Thoracic aorta (tissue), 2 donors: ENCODE measurements around the gene SLC35E1. TPM values are rescaled to one million over a fixed set of nuclear protein-coding genes. Genes with fewer than 3 reads are reported as not detected.
A peak's percentile ranks its signal among the peaks of the same experiment; 100 is the strongest.

Source experiments
- ATAC-seq: fragments of 150-250 bp; one replicate; pipeline ENCODE4 v1.8.0; 2017; ENCODE audit warnings: low read depth; ENCODE audit not compliant: insufficient number of reproducible peaks, low FRiP score
- DNase-seq: peaks from one replicate; pipeline ENCODE4 v3.0.0-alpha.2; 2020; ENCODE audit warnings: low spot score
- H3K27ac ChIP-seq, 2 donors: fragments of 200-600 bp; sonication (generic); 1 replicate in 1 of 2; 2 replicates in 1 of 2; pipeline ENCODE4 v1.5.1; 2016; ENCODE audit warnings: mild to moderate bottlenecking in 2 of 2, moderate library complexity in 2 of 2
- H3K27me3 ChIP-seq: fragments of 200-600 bp; sonication (generic); replicated peaks from 2 replicates; pipeline ENCODE4 v1.6.0; 2016; ENCODE audit warnings: mild to moderate bottlenecking; ENCODE audit not compliant: insufficient read depth
- H3K36me3 ChIP-seq: fragments of 200-600 bp; sonication (generic); one replicate; pipeline ENCODE4 v1.5.1; 2016
- H3K4me1 ChIP-seq, 2 donors: fragments of 200-600 bp; sonication (generic); 1 replicate in 1 of 2; 2 replicates in 1 of 2; pipeline versions ENCODE4 v1.5.1 to v1.6.0; 2016; ENCODE audit warnings: low read depth in 2 of 2, mild to moderate bottlenecking in 1 of 2; ENCODE audit not compliant: control insufficient read depth in 1 of 2
- H3K4me3 ChIP-seq: fragments of 200-600 bp; sonication (generic); 2 replicates; pipeline ENCODE4 v1.5.1; 2016; ENCODE audit warnings: mild to moderate bottlenecking
- H3K9me3 ChIP-seq: fragments of 200-600 bp; sonication (generic); 2 replicates; pipeline ENCODE4 v1.5.1; 2016
- CTCF ChIP-seq: fragments of 200-600 bp; sonication (generic); IDR thresholded peaks from one replicate; pipeline ENCODE4 v1.5.1; 2019; ENCODE audit warnings: antibody characterized with exemption
- total RNA-seq, 2 donors: library from RNA; depleted of rRNA; stranded (reverse); fragments of >200 nt; gene quantifications; one replicate each; pipeline versions ENCODE4 v1.1.0 to v1.2.3, GENCODE V29; 2016

SLC35E1 gene
- total RNA-seq, 2 donors from 2014 or later: 66.9 to 85.3 TPM

DNA sequence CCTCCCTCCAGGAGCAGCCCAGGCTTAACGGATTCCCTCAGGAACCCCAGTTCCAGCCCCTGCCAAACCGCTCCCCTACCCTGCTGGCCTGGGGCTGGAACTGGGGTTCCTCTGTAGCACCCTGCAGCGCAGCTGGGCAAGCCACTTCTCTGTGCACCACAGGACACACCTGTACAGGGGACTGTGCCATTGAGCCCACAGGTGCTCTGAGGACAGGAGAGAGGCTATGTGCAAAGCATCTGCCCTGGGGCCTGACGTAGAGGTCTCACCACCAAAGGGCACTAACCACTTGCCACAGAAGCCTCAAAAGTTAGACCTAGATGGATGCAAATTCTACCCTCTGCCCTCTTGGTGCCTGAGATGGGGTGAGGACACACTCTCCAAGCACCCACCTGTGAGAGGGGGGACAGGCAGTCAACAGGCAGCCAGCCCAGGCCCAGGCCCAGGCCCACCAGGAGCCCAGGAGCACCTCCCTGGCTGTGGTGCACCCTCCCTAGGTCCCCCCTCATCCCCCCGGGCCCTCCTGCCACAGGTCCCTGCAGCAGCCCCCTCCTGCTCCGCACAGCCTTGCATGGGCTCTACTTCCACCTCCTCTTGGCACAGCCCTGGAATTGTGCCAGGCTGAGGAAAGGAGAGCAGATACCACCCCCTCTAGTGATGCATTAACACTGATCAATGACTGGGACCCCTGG is 27.6 kb upstream of the SLC35E1 start:
- Histone ChIP-seq H3K27ac (no peak overlapping the region), H3K36me3 (no peaks in the 10 kb centered on the region), H3K27me3 (no peaks in the 10 kb centered on the region), H3K4me1 (peaks cover 0 to 9% of the 10 kb centered on the region in 2 donors), H3K4me3 (no peak overlapping the region), H3K9me3 (no peaks in the 10 kb centered on the region)
- DNase-seq (no peak), ATAC-seq (no peak)
- TF ChIP-seq CTCF: no peak

DNA sequence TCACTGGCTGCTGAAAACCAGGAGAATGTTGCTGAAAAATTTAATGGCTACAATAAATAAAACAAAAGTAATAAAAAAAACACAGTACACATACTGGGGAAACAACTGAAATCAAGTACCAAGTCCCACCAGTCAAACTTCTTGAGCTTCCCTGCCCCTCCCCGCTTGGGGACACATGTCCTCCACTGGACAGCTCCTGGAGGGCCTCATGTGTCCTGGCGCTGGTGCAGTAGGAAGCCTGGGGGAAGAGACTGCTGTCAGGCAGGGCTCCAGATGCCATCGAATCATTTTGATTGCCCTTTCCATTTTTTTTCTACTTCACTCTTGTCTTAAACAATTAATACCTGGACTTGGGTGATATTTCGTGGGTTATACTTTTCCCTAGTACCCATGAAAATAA is 26.6 kb upstream of the SLC35E1 start:
- ATAC-seq (no peak), DNase-seq (no peak)
- TF ChIP-seq CTCF: no peak
- H3K27ac ChIP-seq: peak overlapping the region in 1 of 2 donors; percentile 28
- no peaks in the 10 kb centered on the region for H3K36me3 ChIP-seq
- H3K9me3 ChIP-seq: no peaks in the 10 kb centered on the region
- H3K4me3 ChIP-seq: no peak overlapping the region
- peaks cover 0 to 13% of the 10 kb centered on the region in 2 donors for H3K4me1 ChIP-seq
- no peaks in the 10 kb centered on the region for H3K27me3 ChIP-seq

GRCh38 chr19:16596399-16596798 is 24.2 kb upstream of the SLC35E1 start:
- no peak for DNase-seq
- ATAC-seq: no peak
- H3K4me3 ChIP-seq: no peak overlapping the region
- H3K36me3 ChIP-seq: no peaks in the 10 kb centered on the region
- H3K27ac ChIP-seq: no peak overlapping the region
- peaks cover 0 to 10% of the 10 kb centered on the region in 2 donors for H3K4me1 ChIP-seq
- H3K27me3 ChIP-seq: no peaks in the 10 kb centered on the region
- H3K9me3 ChIP-seq: no peaks in the 10 kb centered on the region
- no peak for TF ChIP-seq CTCF

- DNase-seq (no peak), ATAC-seq (no peak)
- Histone ChIP-seq H3K27me3 (no peaks in the 10 kb centered on the region), H3K27ac (no peak overlapping the region), H3K4me3 (no peak overlapping the region), H3K9me3 (no peaks in the 10 kb centered on the region), H3K36me3 (no peaks in the 10 kb centered on the region), H3K4me1 (peaks cover 0 to 10% of the 10 kb centered on the region in 2 donors)
- TF ChIP-seq CTCF: no peak
Measured at GRCh38 chr19:16595097-16595496, 22.9 kb upstream of the SLC35E1 start.

DNA sequence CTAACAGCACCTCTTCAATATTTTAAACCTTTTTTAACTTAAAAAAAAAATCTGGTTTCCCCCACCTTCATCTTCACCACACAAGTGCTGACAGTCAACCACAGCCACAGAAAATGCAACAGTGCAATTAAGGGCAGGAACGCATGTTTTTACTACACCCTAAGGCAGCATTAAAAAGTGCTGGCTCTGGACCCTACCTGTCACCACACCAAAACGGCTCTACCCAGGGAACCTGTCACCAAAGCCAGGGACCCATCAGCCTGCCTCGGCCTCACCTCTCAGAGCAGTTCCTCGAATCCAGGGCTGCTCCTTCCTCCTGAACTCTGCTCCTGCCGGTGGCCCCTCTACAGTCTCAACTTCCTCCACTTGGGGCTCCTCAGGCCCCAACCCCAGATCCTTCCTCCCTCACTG is 22.5 kb upstream of the SLC35E1 start:
- no peak for ATAC-seq

More for the DNA sequence above, 22.5 kb upstream of the SLC35E1 start:
- H3K4me3 ChIP-seq: no peak overlapping the region
- no peak for DNase-seq
- no peaks in the 10 kb centered on the region for H3K36me3 ChIP-seq
- no peak overlapping the region for H3K27ac ChIP-seq
- no peaks in the 10 kb centered on the region for H3K27me3 ChIP-seq
- peaks cover 0 to 10% of the 10 kb centered on the region in 2 donors for H3K4me1 ChIP-seq
- H3K9me3 ChIP-seq: no peaks in the 10 kb centered on the region
- TF ChIP-seq CTCF: no peak
